Ovary (tissue), 9 donors: Measurements from ENCODE around the gene MGP. TPM values are rescaled to one million over a fixed set of nuclear protein-coding genes. Genes with fewer than 3 reads are reported as not detected.

ENCODE experiments used
- DNase-seq, 5 donors: peaks; one replicate each; pipeline ENCODE4 v3.0.0-alpha.2; 2019 to 2020
- H3K27ac ChIP-seq, 2 donors: fragments of 200-600 bp; one replicate each; pipeline versions ENCODE4 v1.5.1 to v1.8.0; 2019 to 2022
- H3K27me3 ChIP-seq: fragments of 200-600 bp; one replicate; pipeline ENCODE4 v1.8.0; 2022
- H3K36me3 ChIP-seq: fragments of 200-600 bp; sonication (generic); one replicate; pipeline ENCODE4 v1.5.1; 2019
- H3K4me1 ChIP-seq: one replicate; pipeline ENCODE4 v1.8.1; 2013; ENCODE audit warnings: mild to moderate bottlenecking, moderate library complexity; ENCODE audit not compliant: insufficient read depth
- H3K4me3 ChIP-seq: fragments of 200-600 bp; sonication (generic); one replicate; pipeline ENCODE4 v1.5.1; 2017
- H3K9me3 ChIP-seq, 2 donors: fragments of 200-600 bp in 1 of 2; sonication (generic) in 1 of 2; one replicate each; pipeline versions ENCODE4 v1.5.1 to v1.8.1; 2013 to 2019; ENCODE audit warnings: mild to moderate bottlenecking in 1 of 2, moderate library complexity in 1 of 2
- EP300 ChIP-seq: sonication (generic); formaldehyde crosslinking; IDR thresholded peaks from one replicate; pipeline ENCODE4 v1.6.1; 2017; ENCODE audit warnings: antibody characterized with exemption
- POLR2A ChIP-seq: fragments of 450-650 bp; IDR thresholded peaks from one replicate; pipeline ENCODE4 v1.6.1; 2017; ENCODE audit warnings: antibody characterized with exemption, mild to moderate bottlenecking, moderate library complexity
- WGBS, 3 donors: extraction: QIAGEN DNeasy Blood & Tissue Kit in 1 of 3; methylation state at CpG; one replicate each; pipeline versions ENCODE4 v1.1.5 to v1.1.7; 2013 to 2017; 5-methylcytosine and 5-hydroxymethylcytosine counted together
- intact Hi-C, 4 donors: fragments of 100-400 bp; cut with DNase I; formaldehyde crosslinking; loops; one replicate each; pipeline versions ENCODE4 v1.11.0 to v1.15.1; 2022 to 2023
- polyA plus RNA-seq, 2 donors: library from polyadenylated mRNA; stranded (reverse); fragments of 200-250 nt in 1 of 2; fragments of 350-450 nt in 1 of 2; fragmentation: Illumina TruSeq in 1 of 2; extraction: RNeasy Lipid Tissue Mini Kit (QIAGEN cat#74804) in 1 of 2; gene quantifications; one replicate each; pipeline ENCODE4 v1.2.3, GENCODE V29; 2013 to 2014
- total RNA-seq, 7 donors: library from RNA; depleted of rRNA in 2 of 7; stranded (reverse); fragments of >200 nt in 2 of 7; fragmentation: NEBNext Ultra II Directional in 3 of 7; extraction: Animal tissue kit (Norgen Biotek cat#: 25700) in 3 of 7; gene quantifications; one replicate each; pipeline versions ENCODE4 v1.1.0 to v1.2.4, GENCODE V29; 2016 to 2023
- TF ChIP-seq, protein P1 (sequence below), 3 donors: fragments of 450-650 bp in 2 of 3; fragments of 200-600 bp in 1 of 3; IDR thresholded peaks; one replicate each; pipeline versions ENCODE4 v1.5.1 to v1.8.0; 2016 to 2022; ENCODE audit warnings: antibody characterized with exemption in 3 of 3, mild to moderate bottlenecking in 1 of 3
- donor health status: DM: no; HTN: no; CAD: no; lungs with moderate emphysema.
- donor health status: DM: no; HTN: no; CAD: no.
- donor health status: Bipolar disorder and iron deficiency.
- donor health status: DM: yes; HTN: yes; CAD: no.
- donor health status: DM: no; HTN: no; CAD: no.
- donor health status: DM: yes; HTN: yes; CAD: no.

The MGP gene
- total and polyA plus RNA-seq, 9 donors, result 109 to 2,243 (median 431) TPM

GRCh38 chr12:14833336-14833735 lies 52.3 kb downstream of the MGP start:
- intact Hi-C loops, result no loop called here
- 66 to 86% (median 79%) methylated on average over 3 of the region's 3 CpGs for WGBS, 3 donors
- no peak overlapping the region for H3K27ac ChIP-seq

More at GRCh38 chr12:14833336-14833735, 52.3 kb downstream of the MGP start:
- DNase-seq, result no peak
- Histone ChIP-seq H3K9me3 (no peaks in the 10 kb centered on the region), H3K27me3 (no peaks in the 10 kb centered on the region), H3K4me1 (no peaks in the 10 kb centered on the region), H3K36me3 (no peaks in the 10 kb centered on the region), H3K4me3 (no peak overlapping the region)
- TF ChIP-seq, protein P1, sequence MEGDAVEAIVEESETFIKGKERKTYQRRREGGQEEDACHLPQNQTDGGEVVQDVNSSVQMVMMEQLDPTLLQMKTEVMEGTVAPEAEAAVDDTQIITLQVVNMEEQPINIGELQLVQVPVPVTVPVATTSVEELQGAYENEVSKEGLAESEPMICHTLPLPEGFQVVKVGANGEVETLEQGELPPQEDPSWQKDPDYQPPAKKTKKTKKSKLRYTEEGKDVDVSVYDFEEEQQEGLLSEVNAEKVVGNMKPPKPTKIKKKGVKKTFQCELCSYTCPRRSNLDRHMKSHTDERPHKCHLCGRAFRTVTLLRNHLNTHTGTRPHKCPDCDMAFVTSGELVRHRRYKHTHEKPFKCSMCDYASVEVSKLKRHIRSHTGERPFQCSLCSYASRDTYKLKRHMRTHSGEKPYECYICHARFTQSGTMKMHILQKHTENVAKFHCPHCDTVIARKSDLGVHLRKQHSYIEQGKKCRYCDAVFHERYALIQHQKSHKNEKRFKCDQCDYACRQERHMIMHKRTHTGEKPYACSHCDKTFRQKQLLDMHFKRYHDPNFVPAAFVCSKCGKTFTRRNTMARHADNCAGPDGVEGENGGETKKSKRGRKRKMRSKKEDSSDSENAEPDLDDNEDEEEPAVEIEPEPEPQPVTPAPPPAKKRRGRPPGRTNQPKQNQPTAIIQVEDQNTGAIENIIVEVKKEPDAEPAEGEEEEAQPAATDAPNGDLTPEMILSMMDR (IDR thresholded peaks at IDR 0.05), result no peak
- no peak for TF ChIP-seq EP300
- no peak for TF ChIP-seq POLR2A

Other genes with a start within 250 kb of the MGP start
- under 1 TPM in 1 of 7 donors, not detected in 6; 0.36 TPM for gene GUCY2C, start 189.3 kb downstream of the MGP start, total RNA-seq
- gene GUCY2C, start 189.3 kb downstream of the MGP start, polyA plus RNA-seq, result not detected
- gene WBP11, start 82.4 kb downstream of the MGP start, total RNA-seq, result 10 to 100 TPM; 12.9 to 68.2 (median 50.5) TPM
- 10 to 100 TPM; 21.1 to 84.1 TPM for gene WBP11, start 82.4 kb downstream of the MGP start, polyA plus RNA-seq
- gene C12orf60, start 82.2 kb downstream of the MGP start, total RNA-seq, result 1 to 10 TPM in 3 of 7 donors, under 1 TPM in 4; 0.60 to 1.2 (median 0.82) TPM
- gene C12orf60, start 82.2 kb downstream of the MGP start, polyA plus RNA-seq, result 1 to 10 TPM in 1 of 2 donors, under 1 TPM in 1; 0.50 to 1.9 TPM
- under 1 TPM in 1 of 7 donors, not detected in 6; 0.15 TPM for gene SMCO3, start 71.7 kb downstream of the MGP start, total RNA-seq
- under 1 TPM; 0.04 to 0.30 TPM for gene SMCO3, start 71.7 kb downstream of the MGP start, polyA plus RNA-seq
- 1 to 10 TPM in 2 of 7 donors, under 1 TPM in 5; 0.05 to 3.3 (median 0.41) TPM for gene ART4, start 42.3 kb downstream of the MGP start, total RNA-seq
- gene ART4, start 42.3 kb downstream of the MGP start, polyA plus RNA-seq, result 1 to 10 TPM in 1 of 2 donors, under 1 TPM in 1; 0.69 to 5.6 TPM
- gene ERP27, start 52.7 kb upstream of the MGP start, total RNA-seq, result 10 to 100 TPM in 1 of 7 donors, 1 to 10 TPM in 4, under 1 TPM in 1, not detected in 1; 0.35 to 83.8 (median 1.9) TPM
- gene ERP27, start 52.7 kb upstream of the MGP start, polyA plus RNA-seq, result 1 to 10 TPM in 1 of 2 donors, under 1 TPM in 1; 0.64 to 2.0 TPM
- 10 to 100 TPM; 16.0 to 77.7 (median 32.4) TPM for gene ARHGDIB, start 75.7 kb upstream of the MGP start, total RNA-seq
- 100 to 1,000 TPM in 1 of 2 donors, 10 to 100 TPM in 1; 36.6 to 212 TPM for gene ARHGDIB, start 75.7 kb upstream of the MGP start, polyA plus RNA-seq
- gene PDE6H, start 87.2 kb upstream of the MGP start, total RNA-seq, result not detected
- gene PDE6H, start 87.2 kb upstream of the MGP start, polyA plus RNA-seq, result not detected